Nephron (organoid): ENCODE results near the gene SPDL1.

Experiments used
- H3K27ac Mint-ChIP-seq, 3 experiments: 2 replicates each; pipeline ENCODE4 v1.8.0; 2020; ENCODE audit warnings: mixed read lengths in 3 of 3, mild to moderate bottlenecking in 2 of 3, moderate library complexity in 1 of 3
- H3K27me3 Mint-ChIP-seq: 2 replicates; pipeline ENCODE4 v1.8.0; 2021; ENCODE audit warnings: low read depth, mild to moderate bottlenecking, moderate library complexity, mixed read lengths
- H3K36me3 Mint-ChIP-seq: 2 replicates; pipeline ENCODE4 v1.8.0; 2020; ENCODE audit warnings: low read depth, mixed read lengths
- H3K4me1 Mint-ChIP-seq: 2 replicates; pipeline ENCODE4 v1.8.0; 2020; ENCODE audit warnings: mixed read lengths
- H3K4me3 Mint-ChIP-seq, 3 experiments: 2 replicates each; pipeline ENCODE4 v1.8.0; 2020; ENCODE audit warnings: mild to moderate bottlenecking in 3 of 3, mixed read lengths in 3 of 3, moderate library complexity in 2 of 3
- H3K9me3 Mint-ChIP-seq: 2 replicates; pipeline ENCODE4 v1.8.0; 2020; ENCODE audit warnings: mixed read lengths
- CTCF ChIP-seq, 3 experiments: fragments of 200-600 bp; sonication (generic); IDR thresholded peaks; one replicate each; pipeline ENCODE4 v1.5.0; 2021; ENCODE audit warnings: antibody characterized with exemption in 3 of 3; ENCODE audit not compliant: unreplicated experiment in 3 of 3

The SPDL1 gene

GRCh38 chr5:169652057-169652456 is 68.5 kb downstream of the SPDL1 start:
- Mint-ChIP-seq H3K4me1 (peaks cover 18% of the 10 kb centered on the region), H3K36me3 (no peaks in the 10 kb centered on the region), H3K27ac (no peak overlapping the region), H3K4me3 (no peak overlapping the region), H3K9me3 (no peaks in the 10 kb centered on the region), H3K27me3 (peaks cover 10% of the 10 kb centered on the region)
- no peak for TF ChIP-seq CTCF (IDR thresholded peaks at IDR 0.05; ENCODE audit: unreplicated experiment in 3 of 3)

GRCh38 chr5:169653091-169653490 is 69.5 kb downstream of the SPDL1 start:
- H3K36me3 Mint-ChIP-seq, result no peaks in the 10 kb centered on the region

More at GRCh38 chr5:169653091-169653490, 69.5 kb downstream of the SPDL1 start:
- Mint-ChIP-seq H3K27me3 (peaks cover 10% of the 10 kb centered on the region), H3K9me3 (no peaks in the 10 kb centered on the region), H3K4me3 (no peak overlapping the region), H3K27ac (no peak overlapping the region), H3K4me1 (peaks cover 13% of the 10 kb centered on the region)
- no peak for TF ChIP-seq CTCF (IDR thresholded peaks at IDR 0.05; ENCODE audit: unreplicated experiment in 3 of 3)
